Measurements from ENCODE around the gene CSPG4.
A peak's percentile ranks its signal among the peaks of the same experiment; 100 is the strongest.
"Not testable (repeated sequence)": the region's sequence is repeated elsewhere in the genome, so short reads cannot be mapped to it uniquely, and the experiment has no call there.

Gene CSPG4

GRCh38 chr15:75712668-75713337 lies at the start of gene CSPG4:
TSS of gene CSPG4 (minus strand) at chr15:75712848. CDS start at chr15:75712755, 93 bp downstream.
- peak; percentile 32 for DNase-seq

GRCh38 chr15:75762357-75762718 lies 49.7 kb upstream of the CSPG4 start:
- DNase-seq = not testable (repeated sequence)

DNA sequence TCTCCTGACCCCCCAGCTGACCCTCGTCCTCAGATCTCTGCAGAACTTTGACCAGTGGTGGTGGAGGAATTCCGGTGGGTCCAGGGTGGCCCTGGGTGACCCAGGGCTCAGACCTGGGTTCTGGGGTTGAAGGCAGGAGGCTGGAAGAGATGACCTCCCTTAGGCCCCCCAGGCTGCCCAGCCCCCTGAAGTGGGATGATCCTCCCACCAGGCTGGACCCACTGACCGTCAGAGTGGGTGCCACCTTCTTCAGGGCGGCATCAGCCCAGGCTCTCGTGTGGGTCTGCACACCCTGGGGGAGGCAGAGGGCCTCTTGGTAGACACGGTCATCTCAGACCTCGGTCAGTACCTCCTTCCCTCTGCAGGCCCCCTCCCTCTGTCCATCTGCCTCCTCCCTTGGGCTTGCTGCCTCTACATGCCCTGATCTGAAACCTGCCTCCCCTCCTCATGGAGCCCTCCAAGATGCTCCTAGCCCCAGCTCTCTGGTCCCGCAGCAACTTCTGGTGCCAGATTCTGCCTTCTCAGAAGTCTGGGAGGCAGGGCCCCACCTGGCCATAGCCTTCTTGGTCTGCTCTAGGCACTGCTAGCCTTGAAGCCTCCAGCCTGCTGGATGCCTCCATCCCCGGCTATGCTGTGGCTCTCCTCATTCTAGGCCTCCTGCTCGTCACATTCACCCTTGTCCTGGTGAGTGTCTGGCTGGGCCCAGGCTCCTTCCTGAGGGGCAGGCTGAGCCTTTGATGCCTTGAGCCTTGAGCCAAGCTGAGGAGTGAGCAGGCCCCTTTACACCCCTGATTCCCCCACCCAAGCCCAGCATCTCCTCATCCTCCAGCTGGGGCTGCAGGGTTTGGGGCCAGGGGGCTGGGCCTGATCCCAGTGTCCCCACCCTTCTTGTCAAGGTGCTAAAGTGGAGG lies 49.1 kb upstream of the CSPG4 start:
- no peak for DNase-seq

- no peak for DNase-seq
These were observed 48.2 kb upstream of the CSPG4 start for GRCh38 chr15:75760704-75761435.

GRCh38 chr15:75760131-75760520 lies 47.5 kb upstream of the CSPG4 start:
- DNase-seq = not testable (repeated sequence)

GRCh38 chr15:75759416-75760130 lies 46.9 kb upstream of the CSPG4 start:
- DNase-seq = no peak

GRCh38 chr15:75758071-75758872 lies 45.6 kb upstream of the CSPG4 start:
- DNase-seq = peak; percentile 92

- DNase-seq = not testable (repeated sequence)
These were observed 42.2 kb upstream of the CSPG4 start for GRCh38 chr15:75754871-75755270.

- DNase-seq = no peak
These were observed 40.5 kb upstream of the CSPG4 start for GRCh38 chr15:75753145-75753544.

GRCh38 chr15:75751891-75752290 lies 39.2 kb upstream of the CSPG4 start:
- no peak for DNase-seq

DNA sequence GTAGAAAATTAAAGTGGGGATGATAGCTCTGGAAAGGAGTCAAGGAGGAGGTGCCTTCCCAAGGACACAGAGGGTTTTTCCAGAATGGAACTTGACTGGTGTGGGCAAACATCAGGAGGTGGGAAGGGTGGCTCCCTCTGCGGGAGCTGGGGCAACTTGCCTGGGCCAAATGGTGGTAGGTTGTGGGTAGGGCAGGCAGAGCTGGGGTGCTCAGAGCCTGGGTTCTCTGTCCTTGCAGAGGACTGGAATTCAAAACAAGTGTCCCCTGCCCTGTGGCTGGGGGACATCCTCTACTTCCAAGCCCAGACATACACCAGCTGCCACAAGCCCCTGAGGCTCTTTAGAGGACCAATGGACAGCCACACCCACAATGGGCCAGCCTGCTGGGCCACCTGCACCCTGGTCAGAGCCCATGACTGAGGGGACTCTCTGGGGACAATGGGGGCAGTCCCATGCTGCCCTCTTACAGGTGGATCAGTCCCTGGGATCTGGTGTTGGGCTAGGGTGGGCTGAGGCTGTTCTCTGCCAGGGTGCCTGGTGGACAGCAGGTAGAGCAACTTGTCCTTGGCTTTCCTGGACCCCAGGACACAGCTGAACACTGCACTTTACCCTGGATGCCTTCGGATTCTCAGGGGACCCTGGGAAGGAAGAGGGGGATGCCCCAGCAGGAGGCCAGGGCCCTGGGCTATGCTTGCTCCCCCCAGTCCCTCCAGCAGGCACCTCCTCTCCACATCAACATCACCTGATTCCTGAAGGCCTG lies 38.6 kb upstream of the CSPG4 start:
- DNase-seq = no peak

DNA sequence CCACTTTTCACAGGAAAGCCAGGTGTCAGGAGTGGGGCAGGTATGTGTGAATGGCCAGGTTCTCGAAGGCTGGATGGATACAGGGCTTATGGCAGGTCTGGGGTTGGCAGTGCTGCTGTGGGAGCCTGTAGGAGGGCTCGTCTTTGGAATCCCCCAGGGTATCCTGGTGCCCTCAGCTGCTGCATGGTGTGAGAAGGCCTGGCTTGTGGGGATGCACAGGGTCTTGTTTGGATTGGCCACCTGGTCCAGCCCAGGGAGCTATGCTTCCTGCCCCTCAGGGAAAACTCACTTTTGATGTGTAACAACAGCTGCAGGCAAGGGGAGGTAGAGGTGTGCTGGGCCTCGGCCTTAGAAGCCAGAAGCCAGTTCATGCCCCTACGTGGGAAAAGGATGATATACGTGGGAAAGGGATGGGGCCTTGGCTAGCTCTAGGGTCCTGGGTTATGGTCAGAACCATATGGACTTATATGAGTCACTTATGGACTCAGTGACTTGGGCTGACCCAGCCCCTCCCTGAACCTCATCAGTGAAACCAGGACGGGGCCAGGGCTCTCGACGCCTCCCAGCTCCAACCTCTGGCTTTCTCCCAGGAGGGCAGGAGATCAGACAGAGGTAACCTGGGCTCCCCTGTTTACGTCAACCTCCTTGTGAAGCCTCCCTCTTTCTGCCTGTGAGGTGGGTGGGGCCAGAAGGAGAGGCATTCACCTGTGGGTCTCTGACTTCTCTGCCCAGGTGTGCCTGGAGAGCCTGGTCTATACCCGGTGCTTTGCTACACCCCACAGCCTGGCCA lies 37.8 kb upstream of the CSPG4 start:
- no peak for DNase-seq

GRCh38 chr15:75749820-75750219 lies 37.2 kb upstream of the CSPG4 start:
- no peak for DNase-seq

GRCh38 chr15:75748882-75749281 lies 36.2 kb upstream of the CSPG4 start:
- DNase-seq = not testable (repeated sequence)

- DNase-seq = not testable (repeated sequence)
These were observed 34.5 kb upstream of the CSPG4 start for GRCh38 chr15:75747121-75747520.

- DNase-seq = no peak
These were observed 32.7 kb upstream of the CSPG4 start for GRCh38 chr15:75745305-75745704.

- DNase-seq = not testable (repeated sequence)
These were observed 29.7 kb upstream of the CSPG4 start for GRCh38 chr15:75742346-75742745.

- no peak for DNase-seq
These were observed 27.1 kb upstream of the CSPG4 start for GRCh38 chr15:75739791-75740190.

GRCh38 chr15:75738647-75739325 lies 26.1 kb upstream of the CSPG4 start:
- DNase-seq = peak; percentile 91

All from NCI-H226 (cell line).